GM12891 (cell line): ENCODE results near the gene PXK.

Source experiments
- POLR2A ChIP-seq: IDR thresholded peaks from 2 replicates; pipeline ENCODE4 v1.6.1; 2011; ENCODE audit warnings: low read depth, low read length, control low read depth
- POLR2AphosphoS5 ChIP-seq: IDR thresholded peaks from 2 replicates; pipeline ENCODE4 v1.6.1; 2011; ENCODE audit warnings: low read depth, low read length, control low read depth
- SPI1 ChIP-seq: IDR thresholded peaks from 2 replicates; pipeline ENCODE4 v1.6.1; 2011; ENCODE audit warnings: low read depth, low read length, control low read depth
- TAF1 ChIP-seq: IDR thresholded peaks from 2 replicates; pipeline ENCODE4 v1.6.1; 2011; ENCODE audit warnings: low read depth, low read length, control low read depth

- TF ChIP-seq POLR2AphosphoS5 (no peak), POLR2A (no peak), TAF1 (no peak), SPI1 (no peak)
Measured at GRCh38 chr3:58424613-58425012, 91.9 kb downstream of the PXK start.
